SK-N-MC (cell line): ENCODE data around the gene DISC1.

Experiments
- EZH2 ChIP-seq: fragments of 200-600 bp; sonication (generic); IDR thresholded peaks from one replicate; pipeline ENCODE4 v1.6.1; 2017; ENCODE audit warnings: antibody characterized with exemption
- FOXP2 ChIP-seq: optimal IDR thresholded peaks from 2 replicates; pipeline ENCODE3; 2011; ENCODE audit warnings: mild to moderate bottlenecking, moderate library complexity; ENCODE audit not compliant: insufficient read depth; ENCODE audit errors: extremely low read length, control extremely low read depth
- POLR2AphosphoS5 ChIP-seq: IDR thresholded peaks from 2 replicates; pipeline ENCODE4 v1.6.1; 2012; ENCODE audit warnings: mild to moderate bottlenecking, low read depth, low read length, borderline replicate concordance

- TF ChIP-seq EZH2 (no peak), POLR2AphosphoS5 (no peak), FOXP2 (no peak)
Observed at GRCh38 chr1:231814521-231814920, 187.9 kb downstream of the DISC1 start.
